Activated naive CD4-positive, alpha-beta T cell treated with anti-CD3 and anti-CD28 coated beads, Interleukin-2, amount 50 U/mL, for 72 hours (primary cell): ENCODE measurements around the gene CHM. TPM values are rescaled to one million over a fixed set of nuclear protein-coding genes. Genes with fewer than 3 reads are reported as not detected.
"Not testable (repeated sequence)": the region's sequence is repeated elsewhere in the genome, so short reads cannot be mapped to it uniquely, and the experiment has no call there.

ENCODE experiments used
- ATAC-seq, 2 donors: fragments of 150-1000 bp; cut with Tn5 transposase; 2 replicates each; pipeline ENCODE4 v1.10.0; 2021; ENCODE audit warnings: mild to moderate bottlenecking in 2 of 2, moderate library complexity in 2 of 2
- DNase-seq, 2 donors: peaks; one replicate each; pipeline ENCODE4 v3.0.0; 2021 to 2022; ENCODE audit warnings: low spot score in 2 of 2
- H3K27ac Mint-ChIP-seq, 2 donors: one replicate each; pipeline ENCODE4 v1.8.0; 2022; ENCODE audit warnings: mild to moderate bottlenecking in 2 of 2, mixed read lengths in 2 of 2
- H3K36me3 Mint-ChIP-seq, 2 donors: one replicate each; pipeline ENCODE4 v1.8.0; 2022; ENCODE audit warnings: mixed read lengths in 2 of 2
- H3K9me3 Mint-ChIP-seq, 2 donors: one replicate each; pipeline ENCODE4 v1.8.0; 2022; ENCODE audit warnings: mixed read lengths in 2 of 2
- total RNA-seq, 2 donors: library from RNA; stranded (reverse); gene quantifications; one replicate each; pipeline ENCODE4 v1.2.3, GENCODE V29; 2022

CHM gene, protein sequence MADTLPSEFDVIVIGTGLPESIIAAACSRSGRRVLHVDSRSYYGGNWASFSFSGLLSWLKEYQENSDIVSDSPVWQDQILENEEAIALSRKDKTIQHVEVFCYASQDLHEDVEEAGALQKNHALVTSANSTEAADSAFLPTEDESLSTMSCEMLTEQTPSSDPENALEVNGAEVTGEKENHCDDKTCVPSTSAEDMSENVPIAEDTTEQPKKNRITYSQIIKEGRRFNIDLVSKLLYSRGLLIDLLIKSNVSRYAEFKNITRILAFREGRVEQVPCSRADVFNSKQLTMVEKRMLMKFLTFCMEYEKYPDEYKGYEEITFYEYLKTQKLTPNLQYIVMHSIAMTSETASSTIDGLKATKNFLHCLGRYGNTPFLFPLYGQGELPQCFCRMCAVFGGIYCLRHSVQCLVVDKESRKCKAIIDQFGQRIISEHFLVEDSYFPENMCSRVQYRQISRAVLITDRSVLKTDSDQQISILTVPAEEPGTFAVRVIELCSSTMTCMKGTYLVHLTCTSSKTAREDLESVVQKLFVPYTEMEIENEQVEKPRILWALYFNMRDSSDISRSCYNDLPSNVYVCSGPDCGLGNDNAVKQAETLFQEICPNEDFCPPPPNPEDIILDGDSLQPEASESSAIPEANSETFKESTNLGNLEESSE
- 10 to 100 TPM; 16.4 to 16.9 TPM for total RNA-seq

DNA sequence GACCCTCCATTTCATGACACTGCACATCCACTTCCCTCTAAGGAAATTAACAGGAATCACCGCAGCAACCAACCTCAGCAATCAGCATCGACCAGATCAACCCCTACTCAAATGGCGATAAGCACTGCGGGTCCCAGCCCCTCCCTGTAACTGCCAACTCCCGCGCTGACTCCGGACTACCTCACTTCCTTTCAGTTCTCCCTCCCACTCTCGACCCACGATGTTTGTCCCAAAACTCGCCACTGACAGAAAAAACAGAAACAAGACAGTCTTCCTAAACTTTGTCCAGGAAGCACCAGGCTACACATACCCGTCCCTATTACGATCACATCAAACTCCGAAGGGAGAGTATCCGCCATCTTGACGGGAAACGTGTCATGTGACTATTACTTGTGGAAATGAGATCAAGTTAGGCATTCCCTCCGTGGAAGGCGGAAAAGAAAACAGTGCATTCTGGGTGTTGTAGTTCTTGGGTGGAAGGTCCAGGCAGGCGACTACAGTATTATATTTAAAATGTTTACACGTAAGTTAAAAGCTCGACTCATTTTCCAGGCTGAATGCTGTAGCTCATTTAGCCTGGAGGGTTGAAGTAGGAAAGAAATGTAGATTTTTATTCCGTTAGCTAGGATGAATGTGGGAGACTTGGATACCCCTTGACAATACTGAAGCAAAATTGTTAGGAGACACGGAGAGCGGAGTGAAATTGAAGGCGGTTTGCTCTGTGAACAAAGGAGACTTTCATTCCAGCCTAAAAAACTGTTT, at the start of gene CHM:
Gene CHM (minus strand): TSS at position 385 of the 762 bp plus-strand sequence. CDS start 26 bp downstream, at position 359.
- H3K36me3 Mint-ChIP-seq = peaks cover 4 to 7% of the 10 kb centered on the region in 2 donors
- no peak within 1 kb of the TSS for H3K27ac Mint-ChIP-seq
- H3K9me3 Mint-ChIP-seq = peaks cover 0 to 7% of the 10 kb centered on the region in 2 donors
- peak; percentile 95 for ATAC-seq
- DNase-seq = peak; percentile 38 to 61

DNA sequence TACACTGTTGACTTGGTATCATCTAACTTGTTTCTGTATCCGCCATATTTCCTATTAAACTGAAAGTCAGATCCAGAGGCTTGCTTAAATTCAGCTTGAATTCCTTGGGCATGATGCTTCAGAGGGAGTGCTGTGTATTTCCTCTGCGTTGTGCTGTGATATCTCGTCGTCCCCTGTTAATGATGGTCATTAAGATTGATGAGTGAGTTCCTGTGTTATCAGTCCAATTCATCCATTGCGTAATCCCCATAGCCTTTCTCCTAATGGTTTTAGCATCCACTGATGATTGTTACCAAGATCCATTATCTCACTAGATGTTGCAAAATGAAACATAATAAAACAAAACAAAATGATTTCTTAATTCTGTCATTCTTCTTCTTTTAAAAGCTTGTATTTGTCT, 31.3 kb upstream of the CHM start:
- ATAC-seq = no peak
- no peaks in the 10 kb centered on the region for H3K9me3 Mint-ChIP-seq
- DNase-seq = no peak
- H3K27ac Mint-ChIP-seq = no peak overlapping the region
- H3K36me3 Mint-ChIP-seq = no peaks in the 10 kb centered on the region

DNA sequence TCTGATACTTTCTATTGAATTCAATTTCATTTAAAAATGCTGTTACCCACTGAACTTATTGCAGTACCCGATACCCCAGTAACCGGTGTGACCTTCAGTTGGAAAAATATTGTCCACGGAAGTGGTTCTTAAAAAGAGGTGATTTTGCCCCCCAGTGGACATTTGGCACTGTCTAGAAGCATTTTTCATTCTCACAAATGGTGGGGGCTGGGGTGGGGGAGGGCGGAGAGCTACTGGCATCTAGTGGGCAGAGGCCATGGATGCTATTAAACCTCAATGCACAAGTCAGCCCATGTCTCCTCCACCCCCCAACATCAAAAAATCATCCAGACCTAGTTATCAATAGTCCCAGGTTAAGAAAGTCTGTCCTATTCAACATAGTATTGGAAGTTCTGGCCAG, 19.6 kb upstream of the CHM start:
- no peak for ATAC-seq
- Mint-ChIP-seq H3K9me3 (no peaks in the 10 kb centered on the region), H3K36me3 (no peaks in the 10 kb centered on the region), H3K27ac (no peak overlapping the region)
- no peak for DNase-seq

DNA sequence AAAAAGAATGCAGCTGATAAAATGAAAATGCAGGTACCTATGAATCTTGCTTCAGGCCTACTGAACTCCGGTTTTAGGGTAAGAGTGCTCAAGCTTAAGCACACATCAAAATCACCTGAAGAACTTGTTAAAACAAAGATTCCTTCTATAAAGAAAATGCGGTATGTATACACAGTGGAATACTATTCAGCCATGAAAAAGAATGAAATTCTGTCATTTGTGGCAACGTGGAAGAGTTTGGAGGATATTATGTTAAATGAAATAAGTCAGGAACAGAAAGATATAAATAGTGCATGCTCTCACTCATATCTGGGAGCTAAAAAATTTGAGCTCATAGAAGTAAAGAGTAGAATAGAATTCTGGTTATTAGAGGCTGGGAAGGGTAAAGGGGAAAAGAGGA, 14.0 kb upstream of the CHM start:
- no peak for DNase-seq
- H3K36me3 Mint-ChIP-seq = no peaks in the 10 kb centered on the region
- no peak for ATAC-seq
- H3K9me3 Mint-ChIP-seq = no peaks in the 10 kb centered on the region
- no peak overlapping the region for H3K27ac Mint-ChIP-seq

DNA sequence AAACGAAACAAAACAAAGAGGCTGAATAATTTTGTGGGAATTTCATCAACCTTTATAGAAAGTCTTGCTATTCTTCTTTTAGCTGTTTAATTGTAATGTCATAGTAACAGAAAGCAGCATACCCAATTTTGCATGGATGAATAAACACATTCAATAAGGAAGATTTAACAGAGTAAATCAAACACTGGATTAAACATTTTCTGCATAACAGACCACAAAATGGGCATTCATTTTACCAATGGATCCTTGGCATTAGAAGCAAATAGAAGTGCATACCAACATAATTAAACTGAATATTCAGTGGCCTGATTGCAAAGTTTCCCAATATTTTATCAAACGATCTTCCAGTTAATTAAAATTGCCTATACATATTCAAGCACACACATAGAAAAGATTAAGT, 4.4 kb upstream of the CHM start:
- Mint-ChIP-seq H3K36me3 (peaks cover 4 to 7% of the 10 kb centered on the region in 2 donors), H3K27ac (no peak overlapping the region), H3K9me3 (peaks cover 0 to 7% of the 10 kb centered on the region in 2 donors)
- no peak for DNase-seq
- ATAC-seq = no peak

DNA sequence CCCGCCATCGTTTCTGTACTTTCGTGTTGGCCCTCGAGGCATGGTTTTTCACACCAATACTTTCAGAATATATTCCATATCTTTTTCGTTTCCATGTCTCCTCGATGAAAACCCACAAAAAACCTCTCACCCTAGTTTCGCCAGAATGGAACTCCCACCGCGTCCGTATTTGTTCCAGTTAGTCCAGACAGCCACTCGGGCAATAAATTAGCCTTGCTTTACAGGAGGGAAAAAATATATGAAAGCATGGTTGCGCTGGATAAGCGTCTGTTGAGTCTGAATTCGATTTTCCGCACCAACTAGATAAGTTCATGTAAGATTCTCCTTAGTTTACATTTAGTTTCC, 550 bp upstream of the CHM start:
- peaks cover 4 to 7% of the 10 kb centered on the region in 2 donors for H3K36me3 Mint-ChIP-seq
- peaks cover 0 to 7% of the 10 kb centered on the region in 2 donors for H3K9me3 Mint-ChIP-seq
- H3K27ac Mint-ChIP-seq = no peak overlapping the region
- no peak for DNase-seq
- ATAC-seq = no peak

DNA sequence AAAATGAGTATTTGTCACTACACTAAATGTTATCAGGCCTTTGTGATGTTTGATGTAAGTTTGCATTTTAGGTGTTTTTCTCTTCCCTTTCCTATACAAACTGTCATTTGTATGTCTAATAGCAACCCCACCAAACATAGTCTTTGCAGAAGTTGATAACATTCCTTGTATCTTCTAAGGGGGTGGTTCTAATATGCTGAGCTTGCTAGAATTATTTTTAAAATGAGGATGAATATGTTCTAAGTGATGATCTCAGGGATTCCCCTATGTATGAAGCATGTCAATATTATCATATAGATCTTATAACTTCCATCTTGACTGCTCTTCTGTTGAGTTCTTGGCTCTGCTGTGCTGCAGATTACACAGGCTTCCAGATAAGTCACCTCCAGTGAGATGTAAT, 3.1 kb downstream of the CHM start:
- Mint-ChIP-seq H3K27ac (no peak overlapping the region), H3K36me3 (peaks cover 4 to 14% of the 10 kb centered on the region in 2 donors), H3K9me3 (peaks cover 0 to 7% of the 10 kb centered on the region in 2 donors)
- DNase-seq = no peak
- ATAC-seq = no peak

DNA sequence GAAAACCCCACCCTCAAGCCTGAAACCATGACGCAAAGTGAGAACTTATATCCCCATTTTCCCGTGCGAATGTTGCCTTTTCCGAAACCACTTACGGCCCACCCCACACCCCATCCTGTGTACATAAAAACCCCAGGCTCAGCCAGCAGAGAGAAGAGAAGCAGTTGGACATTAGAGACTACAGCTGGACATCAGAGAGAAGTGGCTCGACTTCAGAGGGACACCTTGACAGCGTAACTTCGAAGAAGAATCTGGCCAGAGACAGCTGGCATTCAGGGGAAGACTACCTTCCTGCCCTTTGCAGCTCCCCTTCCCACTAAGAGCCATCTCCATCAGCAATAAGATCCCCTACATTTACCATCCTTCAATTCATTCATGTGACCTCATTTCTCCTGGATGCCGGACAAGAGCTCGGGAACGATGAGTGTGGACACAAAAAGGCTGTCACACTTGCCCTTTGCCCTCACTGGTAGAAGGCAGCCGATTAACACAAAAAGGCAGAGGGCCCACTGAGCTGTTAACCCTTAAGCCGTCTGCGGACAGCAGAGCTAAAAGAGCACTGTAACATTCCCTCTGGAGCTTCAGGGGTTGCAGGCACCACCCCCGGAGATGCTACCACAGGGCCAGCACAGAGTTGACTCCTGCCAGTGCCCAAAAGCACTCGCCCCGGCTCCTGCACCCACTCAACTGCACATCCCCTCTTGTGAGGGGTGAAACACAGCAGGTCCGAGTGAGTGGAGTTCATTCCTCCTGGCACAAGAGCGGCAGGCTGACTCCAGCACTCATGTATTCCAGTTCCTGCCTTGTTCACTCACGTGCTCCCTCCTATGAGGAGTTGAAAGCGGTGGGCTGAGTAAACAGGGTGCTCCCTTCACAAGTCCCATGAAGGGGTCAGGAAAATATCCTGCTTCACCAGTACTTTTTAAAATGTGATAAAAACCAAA, 7.5 kb downstream of the CHM start:
- no peak for ATAC-seq
- peaks cover 0 to 9% of the 10 kb centered on the region in 2 donors for H3K36me3 Mint-ChIP-seq
- no peak for DNase-seq
- peak overlapping the region in 1 of 2 donors; percentile 33 for H3K27ac Mint-ChIP-seq
- H3K9me3 Mint-ChIP-seq = no peaks in the 10 kb centered on the region

DNA sequence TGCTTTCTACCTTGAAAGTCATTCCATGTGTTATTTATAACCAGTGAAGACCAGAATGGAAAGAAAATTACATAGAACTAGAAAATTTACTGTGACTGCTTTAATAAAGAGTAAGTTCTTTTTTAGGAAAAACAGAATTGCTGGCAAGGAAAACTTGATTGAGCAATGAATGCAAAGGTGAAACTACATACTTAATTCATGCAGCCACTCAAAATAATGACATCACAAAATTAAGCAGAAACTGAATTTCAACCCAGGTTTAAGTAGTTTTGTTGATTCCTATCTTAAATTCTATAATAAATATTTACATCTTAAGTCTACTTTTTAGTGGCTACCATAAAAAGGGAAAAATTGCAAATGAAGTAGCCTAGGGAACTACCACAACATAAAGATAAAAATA, 14.0 kb downstream of the CHM start:
- no peaks in the 10 kb centered on the region for H3K9me3 Mint-ChIP-seq
- peaks cover 0 to 10% of the 10 kb centered on the region in 2 donors for H3K36me3 Mint-ChIP-seq
- no peak for ATAC-seq
- no peak for DNase-seq
- no peak overlapping the region for H3K27ac Mint-ChIP-seq

DNA sequence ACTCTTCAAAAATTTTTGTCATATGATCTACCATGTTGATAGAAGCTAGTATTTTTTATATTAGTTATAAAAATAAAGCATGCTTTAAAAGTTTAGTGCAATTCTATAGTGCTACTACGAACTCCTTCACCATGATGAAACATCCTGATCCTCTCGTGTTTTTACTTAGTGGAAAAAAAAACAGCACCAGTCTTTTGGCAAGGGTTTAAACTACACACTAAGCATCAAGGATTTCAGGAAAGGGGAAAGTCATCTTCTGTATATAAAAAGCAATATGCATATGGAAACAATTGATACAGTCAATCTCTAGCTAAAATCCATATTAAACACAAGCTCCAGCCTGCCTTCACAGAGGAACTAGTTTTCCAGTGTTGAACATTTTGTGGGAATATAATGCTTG, 18.7 kb downstream of the CHM start:
- no peak overlapping the region for H3K27ac Mint-ChIP-seq
- H3K9me3 Mint-ChIP-seq = no peaks in the 10 kb centered on the region
- H3K36me3 Mint-ChIP-seq = no peaks in the 10 kb centered on the region
- DNase-seq = no peak
- ATAC-seq = no peak

DNA sequence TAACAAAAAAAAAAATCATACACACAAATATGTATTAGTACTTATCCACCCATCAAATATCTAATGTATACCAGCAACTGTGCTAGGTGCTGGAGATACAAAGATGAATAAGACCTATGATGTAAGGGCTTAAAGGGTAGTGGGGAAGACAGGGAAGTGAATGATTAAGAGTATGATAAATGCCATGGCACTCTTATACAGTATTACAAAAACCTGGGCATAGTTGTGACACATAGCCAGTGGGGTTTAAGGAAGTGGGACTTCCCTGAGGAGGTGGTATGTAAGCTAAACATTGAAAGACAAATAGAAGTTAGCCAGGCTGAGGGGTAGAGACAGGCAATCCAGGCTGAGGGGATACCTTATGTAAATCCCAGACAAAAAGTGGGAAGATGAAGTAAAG, 23.5 kb downstream of the CHM start:
- no peaks in the 10 kb centered on the region for H3K9me3 Mint-ChIP-seq
- H3K36me3 Mint-ChIP-seq = peaks cover 0 to 10% of the 10 kb centered on the region in 2 donors
- peak in 1 of 2 donors; percentile 73 for ATAC-seq
- DNase-seq = no peak
- no peak overlapping the region for H3K27ac Mint-ChIP-seq

DNA sequence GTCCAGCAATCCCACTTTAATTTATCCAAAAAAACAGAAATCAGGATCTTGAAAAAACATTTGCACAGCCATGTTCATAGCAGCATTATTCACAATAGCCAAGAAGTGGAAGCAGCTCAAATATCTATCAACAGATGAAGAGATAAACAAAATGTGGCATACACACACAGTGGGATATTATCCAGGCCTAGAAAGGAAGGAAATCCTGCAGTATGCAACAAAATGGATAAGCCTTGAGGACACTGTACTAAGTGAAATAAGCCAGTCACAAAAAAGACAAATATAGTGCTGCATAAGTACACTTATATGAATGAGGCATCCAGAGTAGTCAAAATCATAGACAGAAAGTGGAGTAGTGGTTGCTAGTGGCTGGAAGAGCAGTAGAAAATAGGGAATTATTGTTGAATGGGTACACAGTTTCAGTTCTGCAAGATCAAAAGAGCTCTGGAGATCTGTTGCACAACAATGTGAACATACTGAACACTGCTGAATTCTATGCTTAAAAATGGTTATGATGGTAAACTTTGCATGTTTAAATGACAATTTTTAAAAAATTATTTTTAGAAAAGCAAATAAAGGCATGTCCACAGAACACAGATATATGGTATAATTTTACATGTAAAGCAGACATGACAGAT, 25.6 kb downstream of the CHM start:
- DNase-seq (no peak), ATAC-seq (no peak)
- peaks cover 6 to 24% of the 10 kb centered on the region in 2 donors for H3K36me3 Mint-ChIP-seq
- no peak overlapping the region for H3K27ac Mint-ChIP-seq
- no peaks in the 10 kb centered on the region for H3K9me3 Mint-ChIP-seq

DNA sequence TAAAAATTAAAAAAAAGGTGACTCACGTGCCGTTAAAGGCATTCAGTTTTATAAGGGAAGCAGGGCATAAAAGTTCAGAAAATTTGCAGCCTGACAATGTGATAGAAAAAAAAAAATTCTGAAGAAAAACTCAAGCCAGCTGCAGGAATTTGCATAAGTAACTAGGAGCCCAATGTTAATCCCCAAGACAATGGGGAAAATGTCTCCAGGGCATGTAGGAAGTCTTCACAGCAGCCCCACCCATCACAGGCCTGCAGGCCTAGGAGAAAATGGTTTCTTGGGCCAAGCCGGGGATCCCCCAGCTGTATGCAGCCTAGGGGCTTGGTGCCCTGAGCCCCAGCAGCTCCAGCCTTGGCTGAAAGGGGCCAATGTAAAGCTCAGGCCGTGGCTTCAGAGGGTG, 31.2 kb downstream of the CHM start:
- no peak for ATAC-seq
- Mint-ChIP-seq H3K36me3 (peaks cover 12 to 45% of the 10 kb centered on the region in 2 donors), H3K27ac (no peak overlapping the region), H3K9me3 (peaks cover 5% of the 10 kb centered on the region in 2 donors)
- DNase-seq = no peak

DNA sequence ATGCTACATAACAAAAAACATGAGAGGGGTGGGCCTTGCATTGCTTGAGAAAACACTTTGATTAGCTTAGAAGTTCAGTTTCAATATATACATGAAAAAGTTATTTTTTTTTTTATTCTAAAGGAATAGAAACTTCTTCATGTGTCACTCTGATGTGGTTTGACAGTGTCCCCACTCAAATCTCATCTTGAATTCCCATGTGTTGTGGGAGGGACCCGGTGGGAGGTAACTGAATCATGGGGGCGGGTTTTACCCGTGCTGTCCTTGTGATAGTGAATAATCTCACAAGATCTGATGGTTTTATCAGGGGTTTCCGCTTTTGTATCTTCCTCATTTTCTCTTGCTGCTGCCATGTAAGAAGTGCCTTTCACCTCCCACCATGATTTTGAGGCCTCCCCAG, 32.4 kb downstream of the CHM start:
- H3K27ac Mint-ChIP-seq, H3K9me3 Mint-ChIP-seq, DNase-seq: not testable (repeated sequence)
- peak in 1 of 2 donors; percentile 24 for ATAC-seq
- H3K36me3 Mint-ChIP-seq = peaks cover 12 to 45% of the 10 kb centered on the region in 2 donors

DNA sequence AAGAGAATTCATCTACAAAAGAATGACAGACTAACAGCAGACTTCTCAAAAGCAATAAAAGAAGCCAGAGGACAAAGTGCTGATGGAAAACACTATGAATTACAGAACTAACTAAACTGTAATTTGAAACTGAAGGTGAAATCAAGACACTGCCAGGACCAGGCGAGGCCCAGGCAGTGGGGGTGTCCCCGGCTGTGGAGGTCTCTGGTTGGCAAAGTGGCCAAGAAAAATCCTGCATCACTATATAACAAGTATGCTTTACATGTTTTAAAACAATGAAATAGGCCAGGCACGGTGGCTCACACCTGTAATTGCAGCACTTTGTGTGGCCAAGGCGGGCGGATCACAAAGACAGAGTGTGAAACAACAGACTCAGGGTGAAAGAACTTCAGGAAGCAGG, 32.9 kb downstream of the CHM start:
- DNase-seq = no peak
- peaks cover 5% of the 10 kb centered on the region in 2 donors for H3K9me3 Mint-ChIP-seq
- H3K27ac Mint-ChIP-seq = no peak overlapping the region
- H3K36me3 Mint-ChIP-seq = peaks cover 12 to 41% of the 10 kb centered on the region in 2 donors
- ATAC-seq = peak in 1 of 2 donors; percentile 29

DNA sequence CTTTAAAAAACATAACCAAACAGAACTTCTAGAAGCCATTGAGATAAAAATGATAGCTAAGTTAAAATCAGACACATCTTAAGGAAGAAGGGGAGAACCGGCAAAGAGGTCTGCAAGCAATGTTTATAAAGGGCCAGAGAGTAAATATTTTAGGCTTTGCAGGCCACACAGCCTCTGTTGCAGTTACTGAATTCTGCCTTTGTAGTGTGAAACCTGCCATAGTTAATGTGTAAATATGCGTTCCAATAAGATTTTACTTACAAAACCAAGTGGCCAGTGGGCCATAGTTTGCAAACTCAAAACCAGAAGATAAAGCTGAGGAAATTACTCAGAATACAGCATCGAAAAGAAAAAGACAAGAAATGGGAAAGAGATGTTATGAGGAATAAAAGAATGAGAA, 33.6 kb downstream of the CHM start:
- ATAC-seq (no peak), DNase-seq (no peak)
- Mint-ChIP-seq H3K27ac (no peak overlapping the region), H3K36me3 (peaks cover 12 to 35% of the 10 kb centered on the region in 2 donors), H3K9me3 (peaks cover 5% of the 10 kb centered on the region in 2 donors)
